Hypothalamus (tissue), 51 donors: Measurements from ENCODE around the gene WDFY1.

Experiments
- DNase-seq, 51 donors: peaks; one replicate each; lab custom pipeline; 2025; lab: John Stamatoyannopoulos, UW

The WDFY1 gene

GRCh38 chr2:223826995-223827394, 118.1 kb downstream of the WDFY1 start:
- DNase-seq: no peak
